Measurements from ENCODE around the gene SPIRE2. TPM values are rescaled to one million over a fixed set of nuclear protein-coding genes. Genes with fewer than 3 reads are reported as not detected.

Gene SPIRE2
- total RNA-seq, 5 donors from 2014 or later (not counting 1 experiment from before 2014, with no cell fraction given): 0.23 to 1.1 (median 0.56) TPM; not detected in 1

DNA sequence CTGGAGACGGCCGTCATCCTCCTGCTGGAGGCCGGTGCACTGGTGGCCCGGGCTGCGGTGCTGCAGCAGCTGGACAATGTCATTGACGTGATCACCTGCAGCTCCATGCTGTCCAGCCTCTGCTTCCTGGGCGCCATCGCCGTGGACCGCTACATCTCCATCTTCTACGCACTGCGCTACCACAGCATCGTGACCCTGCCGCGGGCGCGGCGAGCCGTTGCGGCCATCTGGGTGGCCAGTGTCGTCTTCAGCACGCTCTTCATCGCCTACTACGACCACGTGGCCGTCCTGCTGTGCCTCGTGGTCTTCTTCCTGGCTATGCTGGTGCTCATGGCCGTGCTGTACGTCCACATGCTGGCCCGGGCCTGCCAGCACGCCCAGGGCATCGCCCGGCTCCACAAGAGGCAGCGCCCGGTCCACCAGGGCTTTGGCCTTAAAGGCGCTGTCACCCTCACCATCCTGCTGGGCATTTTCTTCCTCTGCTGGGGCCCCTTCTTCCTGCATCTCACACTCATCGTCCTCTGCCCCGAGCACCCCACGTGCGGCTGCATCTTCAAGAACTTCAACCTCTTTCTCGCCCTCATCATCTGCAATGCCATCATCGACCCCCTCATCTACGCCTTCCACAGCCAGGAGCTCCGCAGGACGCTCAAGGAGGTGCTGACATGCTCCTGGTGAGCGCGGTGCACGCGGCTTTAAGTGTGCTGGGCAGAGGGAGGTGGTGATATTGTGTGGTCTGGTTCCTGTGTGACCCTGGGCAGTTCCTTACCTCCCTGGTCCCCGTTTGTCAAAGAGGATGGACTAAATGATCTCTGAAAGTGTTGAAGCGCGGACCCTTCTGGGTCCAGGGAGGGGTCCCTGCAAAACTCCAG lies 91.5 kb downstream of the SPIRE2 start:
- H3K27me3 Mint-ChIP-seq: peaks cover 0 to 26% of the 10 kb centered on the region in 2 donors
- 90% methylated on average over 39 of the region's 52 CpGs for WGBS (ENCODE audit: insufficient coverage)
- POLR2A ChIA-PET: no interaction called here
- peaks cover 32 to 63% (median 48%) of the 10 kb centered on the region in 3 donors for H3K4me1 Mint-ChIP-seq
- DNase-seq (peak in 1 of 35 experiments; percentile 17), ATAC-seq (replicated peaks in 1 of 4) (no peak)
- no peaks in the 10 kb centered on the region for H3K36me3 Mint-ChIP-seq
- peak overlapping the region in 1 of 2 donors; percentile 30 for H3K27ac Mint-ChIP-seq
- H3K9me3 Mint-ChIP-seq: no peaks in the 10 kb centered on the region
- CTCF ChIA-PET: no interaction called here
- H3K4me3 Mint-ChIP-seq: peak overlapping the region in 1 of 3 donors; percentile 84
- Histone ChIP-seq H3K4me3 (ENCODE audit: control insufficient read depth in 1 of 2, extremely low read depth in 1 of 2, low read length in 1 of 2) (no peak overlapping the region), H3K4me1 (ENCODE audit: control insufficient read depth in 1 of 2, extremely low read depth in 1 of 2, insufficient read depth in 2 of 2, low read length in 2 of 2) (peaks cover 5 to 81% of the 10 kb centered on the region in 2 experiments), H3K27ac (ENCODE audit: low read length) (no peak overlapping the region), H3K27me3 (replicated peaks in 1 of 2; ENCODE audit: control insufficient read depth in 2 of 2, extremely low read depth in 1 of 2, insufficient read depth in 2 of 2, low read length in 1 of 2) (peaks cover 0 to 84% of the 10 kb centered on the region in 2 experiments), H3K9me3 (no peaks in the 10 kb centered on the region), H3K36me3 (ENCODE audit: control insufficient read depth in 2 of 2, extremely low read depth in 1 of 2, insufficient read depth in 1 of 2, low read length in 1 of 2) (no peaks in the 10 kb centered on the region)

DNA sequence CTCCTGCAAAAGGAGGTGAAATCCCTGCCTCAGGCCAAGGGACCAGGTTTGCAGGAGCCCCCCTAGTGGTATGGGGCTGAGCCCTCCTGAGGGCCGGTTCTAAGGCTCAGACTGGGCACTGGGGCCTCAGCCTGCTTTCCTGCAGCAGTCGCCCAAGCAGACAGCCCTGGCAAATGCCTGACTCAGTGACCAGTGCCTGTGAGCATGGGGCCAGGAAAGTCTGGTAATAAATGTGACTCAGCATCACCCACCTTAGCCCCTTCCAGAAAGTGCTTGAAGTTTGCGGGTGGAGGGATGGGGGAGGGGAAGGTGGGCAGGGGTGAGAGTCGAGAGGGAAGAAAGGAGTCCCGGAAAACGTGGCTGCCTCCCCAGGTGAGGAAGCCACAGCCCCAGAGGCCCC lies 92.4 kb downstream of the SPIRE2 start:
- POLR2A ChIA-PET: no interaction called here
- WGBS (ENCODE audit: insufficient coverage): 23% methylated on average over 5 of the region's 6 CpGs

More for the DNA sequence above, 92.4 kb downstream of the SPIRE2 start:
- no peaks in the 10 kb centered on the region for H3K9me3 Mint-ChIP-seq
- Histone ChIP-seq H3K27ac (ENCODE audit: low read length) (no peak overlapping the region), H3K9me3 (no peaks in the 10 kb centered on the region), H3K27me3 (replicated peaks in 1 of 2; ENCODE audit: control insufficient read depth in 2 of 2, extremely low read depth in 1 of 2, insufficient read depth in 2 of 2, low read length in 1 of 2) (peaks cover 0 to 88% of the 10 kb centered on the region in 2 experiments), H3K4me3 (ENCODE audit: control insufficient read depth in 1 of 2, extremely low read depth in 1 of 2, low read length in 1 of 2) (no peak overlapping the region), H3K36me3 (ENCODE audit: control insufficient read depth in 2 of 2, extremely low read depth in 1 of 2, insufficient read depth in 1 of 2, low read length in 1 of 2) (no peaks in the 10 kb centered on the region), H3K4me1 (ENCODE audit: control insufficient read depth in 1 of 2, extremely low read depth in 1 of 2, insufficient read depth in 2 of 2, low read length in 2 of 2) (peaks cover 5 to 88% of the 10 kb centered on the region in 2 experiments)
- H3K27ac Mint-ChIP-seq: no peak overlapping the region
- H3K4me1 Mint-ChIP-seq: peaks cover 32 to 71% (median 51%) of the 10 kb centered on the region in 3 donors
- ATAC-seq (replicated peaks in 1 of 4) (no peak), DNase-seq (no peak)
- peaks cover 0 to 32% of the 10 kb centered on the region in 2 donors for H3K27me3 Mint-ChIP-seq
- CTCF ChIA-PET: no interaction called here
- peak overlapping the region in 1 of 3 donors; percentile 84 for H3K4me3 Mint-ChIP-seq
- no peaks in the 10 kb centered on the region for H3K36me3 Mint-ChIP-seq

Other genes with a start within 250 kb of the SPIRE2 start
- under 1 TPM in 1 of 5 donors, not detected in 4; 0.18 TPM for gene DPEP1, start 214.8 kb upstream of the SPIRE2 start, total RNA-seq
- 10 to 100 TPM; 73.1 to 97.4 (median 90.4) TPM for gene CHMP1A, start 170.8 kb upstream of the SPIRE2 start, total RNA-seq
- 10 to 100 TPM in 2 of 5 donors, 1 to 10 TPM in 3; 5.0 to 11.1 (median 8.1) TPM for gene SPATA33, start 170.6 kb upstream of the SPIRE2 start, total RNA-seq
- 100 to 1,000 TPM; 108 to 163 (median 138) TPM for gene CDK10, start 141.8 kb upstream of the SPIRE2 start, total RNA-seq
- gene SPATA2L, start 126.8 kb upstream of the SPIRE2 start, total RNA-seq: 10 to 100 TPM; 14.4 to 24.9 (median 15.9) TPM
- 10 to 100 TPM; 15.5 to 28.8 (median 24.5) TPM for gene VPS9D1, start 107.6 kb upstream of the SPIRE2 start, total RNA-seq
- gene ZNF276, start 106.9 kb upstream of the SPIRE2 start, total RNA-seq: 100 to 1,000 TPM; 131 to 203 (median 195) TPM
- 1 to 10 TPM; 7.1 to 8.3 (median 7.8) TPM for gene FANCA, start 11.8 kb upstream of the SPIRE2 start, total RNA-seq
- gene TCF25, start 45.1 kb downstream of the SPIRE2 start, total RNA-seq: 100 to 1,000 TPM; 289 to 400 (median 322) TPM
- gene MC1R, start 90.4 kb downstream of the SPIRE2 start, total RNA-seq: 10 to 100 TPM; 11.7 to 13.7 (median 12.9) TPM
- gene TUBB3, start 94.9 kb downstream of the SPIRE2 start, total RNA-seq: 1 to 10 TPM in 1 of 5 donors, under 1 TPM in 4; 0.58 to 1.8 (median 0.93) TPM
- gene DEF8, start 120.3 kb downstream of the SPIRE2 start, total RNA-seq: 10 to 100 TPM; 26.4 to 54.1 (median 49.2) TPM
- gene DBNDD1, start 191.0 kb downstream of the SPIRE2 start, total RNA-seq: 1 to 10 TPM in 2 of 5 donors, under 1 TPM in 3; 0.70 to 3.6 (median 0.88) TPM
- gene PRDM7, start 248.9 kb downstream of the SPIRE2 start, total RNA-seq: not detected

Data from T-cell (primary cell).